ENCODE data around the gene FKBP1B. TPM values are rescaled to one million over a fixed set of nuclear protein-coding genes. Genes with fewer than 3 reads are reported as not detected.

Gene FKBP1B
- total RNA-seq, 1 experiment from 2014 or later: 11.8 TPM

GRCh38 chr2:24007693-24008092 lies 41.8 kb upstream of the FKBP1B start:
- H3K4me3 ChIP-seq (replicated peaks in 1 of 2; ENCODE audit: low read depth in 1 of 2, low read length in 2 of 2): no peak overlapping the region
- POLR2A ChIA-PET: no interaction called here
- no peaks in the 10 kb centered on the region for H3K79me2 ChIP-seq (ENCODE audit: insufficient read depth, low read length)
- RAD21 ChIA-PET (ENCODE audit: low non-redundant PET in 1 of 2, low total read pairs in 2 of 2, uncharacterized antibody in 2 of 2, unreplicated experiment in 2 of 2): no interaction called here
- ATAC-seq: no peak
- H3K36me3 ChIP-seq (ENCODE audit: control insufficient read depth in 1 of 2, insufficient read depth in 2 of 2, low read length in 2 of 2): no peaks in the 10 kb centered on the region
- no peaks in the 10 kb centered on the region for H3K27me3 ChIP-seq (ENCODE audit: insufficient read depth, low read length)
- no peak overlapping the region for H3K4me2 ChIP-seq (ENCODE audit: low read length)
- H3K4me1 ChIP-seq (ENCODE audit: control insufficient read depth in 1 of 2, insufficient read depth in 2 of 2, low read length in 2 of 2): no peaks in the 10 kb centered on the region; a peak in 1 of 4 replicates
- no peak overlapping the region for H2AFZ ChIP-seq (ENCODE audit: low read depth, low read length, poor library complexity, severe bottlenecking)
- DNase-seq (ENCODE audit: low read depth, low spot score): no peak
- CTCF ChIA-PET: no interaction called here
- TF ChIP-seq ZFX (IDR thresholded peaks at IDR 0.05): no peak
- no peak for TF ChIP-seq YY1 (IDR thresholded peaks at IDR 0.05; ENCODE audit: extremely low read depth, insufficient replicate concordance, low read depth, low read length)
- no peak for TF ChIP-seq SRF (IDR thresholded peaks at IDR 0.05; ENCODE audit: low read depth)
- TF ChIP-seq EZH2phosphoT487 (IDR thresholded peaks at IDR 0.05; ENCODE audit: borderline replicate concordance): no peak
- H3K9ac ChIP-seq (ENCODE audit: low read length): no peak overlapping the region
- H3K27ac ChIP-seq (ENCODE audit: low read depth, low read length): no peak overlapping the region
- no peaks in the 10 kb centered on the region for H3K9me3 ChIP-seq (ENCODE audit: control insufficient read depth in 1 of 2, insufficient read depth in 1 of 2, low read depth in 1 of 2, low read length in 2 of 2)
- H3K9me2 ChIP-seq (ENCODE audit: insufficient read depth): no peaks in the 10 kb centered on the region
- intact Hi-C loops (cut with micrococcal nuclease): no loop called here
- no peaks in the 10 kb centered on the region for H4K20me1 ChIP-seq (ENCODE audit: insufficient read depth)
- BruUV-seq (replicated peaks): no TSS peak

DNA sequence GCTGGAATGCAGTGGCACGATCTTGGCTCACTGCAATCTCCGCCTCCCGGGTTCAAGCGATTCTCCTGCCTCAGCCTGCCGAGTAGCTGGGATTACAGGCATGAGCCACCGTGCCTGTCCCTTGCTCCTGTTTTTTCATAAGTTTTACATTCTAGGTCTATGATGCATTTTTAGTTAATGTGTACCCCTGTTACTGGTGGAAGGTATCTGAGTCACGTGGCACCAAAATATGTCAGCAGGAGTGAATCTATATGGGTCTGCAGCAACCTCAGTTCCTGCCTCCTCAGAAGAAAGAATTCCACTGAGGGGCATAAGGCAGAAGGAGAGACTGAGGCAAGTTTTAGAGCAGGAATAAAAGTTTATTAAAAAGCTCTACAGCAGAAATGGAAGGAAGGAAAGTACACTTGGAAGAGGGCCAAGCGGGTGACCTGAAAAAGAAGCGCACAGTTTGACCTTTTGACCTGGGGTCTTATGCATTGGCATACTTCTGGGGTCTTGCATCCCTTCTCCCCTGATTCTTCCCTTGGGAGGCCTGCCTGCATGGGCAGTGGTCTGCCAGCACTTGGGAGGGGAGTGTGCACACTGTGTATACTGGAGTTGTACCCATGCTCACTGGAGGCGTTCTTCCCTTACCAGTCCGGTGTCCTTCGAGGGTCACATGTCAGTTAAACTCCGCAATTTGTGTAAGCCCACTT lies 40.7 kb upstream of the FKBP1B start:
- Histone ChIP-seq H3K4me2 (ENCODE audit: low read length) (no peak overlapping the region), H3K79me2 (ENCODE audit: insufficient read depth, low read length) (no peaks in the 10 kb centered on the region), H3K9me3 (ENCODE audit: control insufficient read depth in 1 of 2, insufficient read depth in 1 of 2, low read depth in 1 of 2, low read length in 2 of 2) (no peaks in the 10 kb centered on the region), H2AFZ (ENCODE audit: low read depth, low read length, poor library complexity, severe bottlenecking) (no peak overlapping the region), H3K9ac (ENCODE audit: low read length) (no peak overlapping the region), H3K27ac (ENCODE audit: low read depth, low read length) (no peak overlapping the region), H3K9me2 (ENCODE audit: insufficient read depth) (no peaks in the 10 kb centered on the region), H3K4me1 (ENCODE audit: control insufficient read depth in 1 of 2, insufficient read depth in 2 of 2, low read length in 2 of 2) (no peaks in the 10 kb centered on the region; a peak in 1 of 4 replicates), H4K20me1 (ENCODE audit: insufficient read depth) (no peaks in the 10 kb centered on the region), H3K27me3 (ENCODE audit: insufficient read depth, low read length) (no peaks in the 10 kb centered on the region), H3K4me3 (replicated peaks in 1 of 2; ENCODE audit: low read depth in 1 of 2, low read length in 2 of 2) (no peak overlapping the region), H3K36me3 (ENCODE audit: control insufficient read depth in 1 of 2, insufficient read depth in 2 of 2, low read length in 2 of 2) (no peaks in the 10 kb centered on the region)
- DNase-seq (ENCODE audit: low read depth, low spot score): no peak
- intact Hi-C loops (cut with micrococcal nuclease): no loop called here
- CTCF ChIA-PET: no interaction called here
- no peak for ATAC-seq
- POLR2A ChIA-PET: no interaction called here
- BruUV-seq (replicated peaks): no TSS peak
- RAD21 ChIA-PET (ENCODE audit: low non-redundant PET in 1 of 2, low total read pairs in 2 of 2, uncharacterized antibody in 2 of 2, unreplicated experiment in 2 of 2): no interaction called here
- TF ChIP-seq CTCF (IDR thresholded peaks at IDR 0.05 in 2 of 3, conservative IDR thresholded peaks at IDR 0.05 in 1 of 3; ENCODE audit: borderline replicate concordance in 1 of 3, insufficient read depth in 1 of 3, low read depth in 2 of 3, low read length in 2 of 3) (no peak), EZH2 (IDR thresholded peaks at IDR 0.05) (no peak), TCF7L2 (IDR thresholded peaks at IDR 0.05; ENCODE audit: borderline replicate concordance, extremely low read depth, insufficient read depth, insufficient read length) (no peak), SP1 (IDR thresholded peaks at IDR 0.05; ENCODE audit: low read depth) (no peak), POLR2A (IDR thresholded peaks at IDR 0.05; ENCODE audit: borderline replicate concordance, extremely low read depth, insufficient read depth, insufficient read length) (no peak), SRF (IDR thresholded peaks at IDR 0.05; ENCODE audit: low read depth) (no peak), FOSL1 (IDR thresholded peaks at IDR 0.05; ENCODE audit: low read depth) (no peak), ZNF274 (IDR thresholded peaks at IDR 0.05; ENCODE audit: low read depth, low read length) (no peak)
